ENCODE data around the gene MRPS34. TPM values are rescaled to one million over a fixed set of nuclear protein-coding genes. Genes with fewer than 3 reads are reported as not detected.

The MRPS34 gene
- total RNA-seq, 1 donor from 2014 or later: 118 TPM

DNA sequence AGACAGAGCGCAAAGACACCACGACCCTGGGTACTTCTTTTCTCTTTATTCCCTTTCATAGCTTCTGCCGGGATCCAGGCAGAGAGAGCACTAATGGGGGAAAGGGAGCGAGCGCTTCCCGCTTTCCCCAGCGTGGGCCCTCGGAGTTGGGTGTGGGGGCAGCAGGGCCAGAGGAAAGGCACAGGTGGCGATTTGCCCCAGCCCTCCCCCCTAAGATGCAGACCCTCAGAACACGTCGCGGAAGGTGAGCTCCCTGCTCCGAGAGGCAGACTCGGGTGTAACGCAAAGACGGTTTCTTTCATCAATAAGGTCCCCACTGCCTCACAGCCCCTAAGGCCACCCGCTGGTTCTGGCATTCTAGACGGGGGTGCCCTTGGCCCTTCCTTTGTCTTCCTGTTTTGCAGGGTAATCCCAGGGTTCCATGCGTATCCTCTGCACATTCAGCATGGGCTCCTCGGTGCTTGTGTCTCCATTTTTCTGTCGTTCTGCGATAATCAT is 1.0 kb downstream of the MRPS34 start:
- intact Hi-C loops (cut with micrococcal nuclease): loop anchor here (1.0 to 10.0 kb wide), 10 partner anchors 55 to 900 kb away; partner anchors contain the start of genes CLCN7, CRAMP1, FAHD1 and HAGH

DNA sequence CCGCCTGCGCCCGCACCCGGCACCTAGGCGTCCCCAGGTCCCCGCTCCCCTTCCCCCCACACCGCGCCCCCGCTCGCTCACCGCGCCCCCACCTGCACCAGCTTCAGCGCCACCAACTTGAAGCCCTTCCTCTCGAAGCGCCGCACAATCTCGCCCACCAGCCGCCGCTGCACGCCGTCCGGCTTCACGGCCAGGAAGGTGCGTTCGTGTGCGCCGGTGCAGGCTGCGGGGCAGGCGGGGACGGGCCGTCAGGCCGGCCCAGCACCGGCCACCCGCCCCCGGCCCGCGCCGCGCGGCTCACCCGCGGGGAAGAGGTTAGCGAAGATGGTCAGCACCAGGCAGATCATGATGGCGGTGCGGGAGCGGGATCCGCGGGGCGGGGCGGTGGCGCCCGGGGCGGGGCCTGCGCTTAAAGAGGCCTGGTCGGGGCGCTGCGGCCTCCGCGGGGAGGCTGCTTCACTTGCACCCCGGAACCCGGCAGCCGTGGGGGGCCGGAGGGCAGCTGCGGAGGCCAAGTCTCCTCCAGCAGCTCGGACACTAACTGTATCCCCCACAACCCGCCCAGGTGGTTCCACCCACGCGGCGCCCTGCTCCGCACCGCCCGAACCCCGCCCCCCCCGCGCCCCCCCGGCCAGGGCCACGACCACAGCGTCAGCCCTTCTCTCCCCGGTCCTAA is 1.6 kb downstream of the MRPS34 start, which contains the start of gene NME3:
NME3 (minus strand) TSS at position 356 of the 676 bp plus-strand sequence; CDS start at position 347, 9 bp downstream.
- intact Hi-C loops (cut with micrococcal nuclease): loop anchor here (1.0 to 10.0 kb wide), 6 partner anchors 64 to 901 kb away; partner anchors contain the start of genes TMEM204 and UQCC4

DNA sequence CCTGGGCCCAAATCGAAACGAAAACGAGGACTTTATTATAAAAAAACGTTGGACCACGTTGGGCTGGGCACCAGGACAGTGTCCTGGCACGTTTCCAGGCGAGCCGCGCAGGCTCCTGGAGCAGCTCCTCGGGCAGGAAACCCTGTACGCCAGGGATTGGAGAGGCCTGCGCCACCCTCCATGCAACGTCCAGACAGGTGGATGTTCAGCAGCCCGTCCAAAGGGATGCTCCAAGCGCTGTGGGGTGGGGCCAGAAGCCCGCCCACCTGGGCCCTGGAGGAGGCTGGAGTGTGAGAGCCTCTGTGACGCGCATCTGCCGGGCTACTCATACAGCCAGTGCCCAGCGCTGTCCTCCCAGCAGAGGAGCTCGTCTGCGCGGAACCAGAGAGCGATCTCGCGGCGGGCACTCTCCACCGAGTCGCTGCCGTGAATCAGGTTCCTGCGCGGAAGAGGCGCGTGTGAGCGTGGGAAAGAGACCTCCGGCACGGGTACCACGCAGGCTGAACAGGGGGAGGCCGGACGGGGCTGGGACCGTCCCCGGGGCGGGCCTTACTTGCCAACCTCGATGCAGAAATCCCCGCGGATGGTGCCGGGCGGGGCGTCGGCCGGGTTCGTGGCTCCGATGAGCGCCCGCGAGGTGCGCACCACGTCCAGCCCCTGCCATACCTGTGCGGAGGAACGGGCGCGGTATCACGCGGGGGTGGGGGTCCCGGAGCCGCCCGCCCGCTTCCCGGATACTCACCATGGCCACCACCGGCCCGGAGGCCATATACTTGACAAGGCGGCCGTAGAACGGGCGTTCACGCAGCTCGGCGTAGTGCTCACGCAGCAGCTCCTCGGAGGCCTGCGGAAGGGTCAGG is 2.4 kb downstream of the MRPS34 start:
- intact Hi-C loops (cut with micrococcal nuclease): loop anchor here (1.0 to 10.0 kb wide), 6 partner anchors 63 to 902 kb away; partner anchors contain the start of genes TMEM204 and UQCC4

DNA sequence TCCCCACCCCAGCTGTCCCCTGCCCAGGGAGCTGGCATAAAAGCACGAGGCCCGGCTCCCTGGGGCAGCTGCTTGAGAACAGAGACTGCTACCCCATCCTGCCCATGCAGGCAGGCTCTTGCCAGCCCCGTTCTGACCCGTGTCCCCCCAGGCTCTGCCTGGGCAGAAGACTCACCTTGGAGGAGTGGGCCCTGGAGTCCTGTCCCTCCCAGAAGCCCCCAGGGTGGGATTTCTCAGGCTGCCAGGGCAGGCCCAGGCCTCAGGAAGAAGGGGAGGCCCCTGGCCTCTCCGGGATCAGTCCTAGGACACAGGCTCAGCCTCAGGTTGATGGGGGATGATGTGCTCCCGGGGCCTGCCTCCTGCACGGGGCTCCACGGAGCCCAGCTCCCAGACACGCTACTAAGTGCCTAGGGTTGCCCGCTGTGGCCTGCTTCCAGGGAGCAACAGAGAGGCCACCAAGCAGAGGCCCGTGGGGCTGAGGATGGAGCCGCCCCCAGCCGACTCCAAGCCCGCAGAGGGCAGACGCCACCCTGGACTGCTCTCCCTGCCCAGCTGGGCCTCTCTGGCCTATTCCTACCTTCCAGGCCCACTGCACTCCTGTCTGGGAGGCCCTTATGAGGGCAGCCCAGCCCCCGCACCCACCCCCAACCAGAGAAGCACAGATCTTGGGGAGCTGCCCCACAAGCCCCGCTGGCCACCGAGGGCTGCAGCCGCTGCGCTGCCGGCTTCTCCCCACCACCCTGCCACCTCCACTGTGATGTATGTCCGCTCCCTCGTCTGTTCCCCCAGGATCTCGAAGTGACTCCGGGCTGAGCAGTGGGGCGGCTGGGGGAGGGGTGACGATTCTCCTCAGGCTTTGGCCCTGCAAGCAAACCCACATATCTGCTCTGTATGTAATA is 3.3 kb downstream of the MRPS34 start:
- intact Hi-C loops (cut with micrococcal nuclease): loop anchor here (5.0 to 10.0 kb wide), 4 partner anchors 235 to 903 kb away; partner anchors contain the start of gene TMEM204

GRCh38 chr16:1768767-1769401 is 4.0 kb downstream of the MRPS34 start:
- intact Hi-C loops (cut with micrococcal nuclease): no loop called here

DNA sequence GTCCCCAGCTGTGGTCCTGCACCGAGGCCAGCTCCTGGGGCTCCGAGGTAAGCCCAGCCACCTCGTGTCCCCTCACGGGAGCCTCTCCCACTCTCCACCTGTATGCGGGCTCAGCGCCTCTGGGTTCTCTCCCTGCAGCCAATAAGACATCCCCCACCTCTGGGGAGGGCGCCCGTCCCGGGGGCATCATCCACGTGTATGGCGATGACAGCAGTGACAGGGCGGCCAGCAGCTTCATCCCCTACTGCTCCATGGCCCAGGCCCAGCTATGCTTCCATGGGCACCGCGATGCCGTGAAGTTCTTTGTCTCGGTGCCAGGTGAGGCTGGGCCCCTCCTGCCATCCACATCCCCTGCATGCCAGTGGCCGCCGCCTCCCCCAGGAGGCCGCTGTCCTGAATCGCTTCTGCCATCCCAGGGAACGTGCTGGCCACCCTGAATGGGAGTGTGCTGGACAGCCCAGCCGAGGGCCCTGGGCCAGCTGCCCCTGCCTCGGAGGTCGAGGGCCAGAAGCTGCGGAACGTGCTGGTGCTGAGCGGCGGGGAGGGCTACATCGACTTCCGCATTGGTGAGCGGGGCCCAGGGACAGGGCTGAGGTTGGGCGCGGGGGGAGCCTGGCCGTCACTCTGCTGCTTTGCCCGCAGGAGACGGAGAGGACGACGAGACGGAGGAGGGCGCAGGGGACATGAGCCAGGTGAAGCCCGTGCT is 4.7 kb downstream of the MRPS34 start:
- intact Hi-C loops (cut with micrococcal nuclease): no loop called here

DNA sequence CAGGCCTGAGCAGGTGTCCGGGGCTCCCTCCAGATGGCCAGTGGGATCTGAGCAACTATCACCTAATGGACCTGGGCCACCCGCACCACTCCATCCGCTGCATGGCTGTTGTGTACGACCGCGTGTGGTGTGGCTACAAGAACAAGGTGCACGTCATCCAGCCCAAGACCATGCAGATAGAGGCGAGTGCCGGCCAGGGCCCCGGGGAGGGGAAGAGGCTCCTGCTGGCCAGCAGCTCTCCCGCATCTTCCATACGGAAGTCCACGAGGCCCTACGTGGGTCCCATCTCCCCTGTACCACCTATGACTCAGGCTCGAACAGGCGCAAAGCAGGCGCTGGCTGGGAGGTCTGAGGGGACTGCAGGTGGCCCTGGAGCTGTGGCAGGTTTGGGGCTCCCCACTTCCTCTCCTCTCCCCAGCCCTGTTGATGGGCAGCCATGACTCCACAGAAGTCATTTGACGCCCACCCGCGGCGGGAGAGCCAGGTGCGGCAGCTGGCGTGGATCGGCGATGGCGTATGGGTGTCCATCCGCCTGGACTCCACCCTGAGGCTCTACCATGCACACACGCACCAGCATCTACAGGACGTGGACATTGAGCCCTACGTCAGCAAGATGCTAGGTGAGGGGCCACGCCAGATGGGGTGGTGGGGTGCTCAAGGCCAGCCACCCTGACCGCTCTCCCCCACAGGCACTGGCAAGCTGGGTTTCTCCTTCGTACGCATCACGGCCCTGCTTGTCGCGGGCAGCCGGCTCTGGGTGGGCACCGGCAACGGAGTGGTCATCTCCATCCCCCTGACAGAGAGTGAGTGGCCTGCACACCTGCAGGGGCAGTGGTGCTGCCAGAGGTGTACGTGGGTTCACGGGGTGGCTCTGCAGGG is 5.6 kb downstream of the MRPS34 start:
- intact Hi-C loops (cut with micrococcal nuclease): no loop called here

DNA sequence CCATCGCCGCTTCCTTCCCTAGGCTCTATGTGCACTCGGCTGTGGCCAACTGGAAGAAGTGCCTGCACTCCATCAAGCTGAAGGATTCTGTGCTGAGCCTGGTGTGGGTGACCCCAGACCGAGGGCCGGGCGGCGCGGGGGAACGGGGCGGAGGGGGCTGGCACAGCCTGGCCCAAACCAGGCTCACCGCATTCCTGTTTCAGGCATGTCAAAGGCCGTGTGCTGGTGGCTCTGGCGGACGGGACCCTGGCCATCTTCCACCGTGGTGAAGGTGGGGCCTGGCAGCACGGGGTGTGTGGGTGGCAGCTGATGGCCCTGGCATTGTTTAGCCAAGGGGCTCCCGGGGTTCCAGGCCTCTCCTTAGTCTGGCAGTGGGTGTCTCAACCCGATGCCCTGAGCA is 6.2 kb downstream of the MRPS34 start:
- intact Hi-C loops (cut with micrococcal nuclease): no loop called here

- intact Hi-C loops (cut with micrococcal nuclease): no loop called here
Measured at GRCh38 chr16:1766231-1766630, 6.7 kb downstream of the MRPS34 start.

DNA sequence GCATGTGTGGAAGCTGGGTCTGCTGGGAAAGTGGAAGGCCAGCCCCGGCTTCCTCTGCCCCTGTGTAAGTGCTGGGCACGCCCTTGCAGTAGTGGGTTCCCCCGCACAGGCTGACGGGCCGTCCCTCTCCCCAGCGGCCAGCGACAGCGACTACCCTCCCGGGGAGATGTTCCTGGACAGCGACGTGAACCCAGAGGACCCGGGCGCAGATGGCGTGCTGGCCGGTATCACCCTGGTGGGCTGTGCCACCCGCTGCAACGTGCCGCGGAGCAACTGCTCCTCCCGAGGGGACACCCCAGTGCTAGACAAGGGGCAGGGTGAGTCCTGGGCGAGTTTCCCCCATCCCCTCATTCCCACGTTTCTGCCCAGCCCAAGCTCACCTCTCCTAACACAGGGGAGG is 7.1 kb downstream of the MRPS34 start:
- intact Hi-C loops (cut with micrococcal nuclease): no loop called here

DNA sequence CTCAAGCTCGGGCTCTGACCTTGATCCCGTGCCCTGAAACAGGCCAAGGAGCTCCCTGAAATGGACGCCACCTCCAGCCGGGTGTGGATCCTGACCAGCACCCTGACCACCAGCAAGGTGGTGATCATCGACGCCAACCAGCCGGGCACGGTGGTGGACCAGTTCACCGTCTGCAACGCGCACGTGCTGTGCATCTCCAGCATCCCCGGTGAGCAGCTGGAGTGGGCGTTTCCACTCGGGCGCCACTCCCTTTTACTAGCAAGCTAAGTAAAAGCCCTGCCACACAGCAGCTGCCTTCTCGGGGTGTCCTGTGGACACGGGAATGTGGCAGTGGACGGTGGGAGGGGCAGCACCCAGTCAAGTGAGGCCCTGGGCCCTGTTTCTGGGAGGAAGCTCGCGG is 8.0 kb downstream of the MRPS34 start:
- intact Hi-C loops (cut with micrococcal nuclease): no loop called here

DNA sequence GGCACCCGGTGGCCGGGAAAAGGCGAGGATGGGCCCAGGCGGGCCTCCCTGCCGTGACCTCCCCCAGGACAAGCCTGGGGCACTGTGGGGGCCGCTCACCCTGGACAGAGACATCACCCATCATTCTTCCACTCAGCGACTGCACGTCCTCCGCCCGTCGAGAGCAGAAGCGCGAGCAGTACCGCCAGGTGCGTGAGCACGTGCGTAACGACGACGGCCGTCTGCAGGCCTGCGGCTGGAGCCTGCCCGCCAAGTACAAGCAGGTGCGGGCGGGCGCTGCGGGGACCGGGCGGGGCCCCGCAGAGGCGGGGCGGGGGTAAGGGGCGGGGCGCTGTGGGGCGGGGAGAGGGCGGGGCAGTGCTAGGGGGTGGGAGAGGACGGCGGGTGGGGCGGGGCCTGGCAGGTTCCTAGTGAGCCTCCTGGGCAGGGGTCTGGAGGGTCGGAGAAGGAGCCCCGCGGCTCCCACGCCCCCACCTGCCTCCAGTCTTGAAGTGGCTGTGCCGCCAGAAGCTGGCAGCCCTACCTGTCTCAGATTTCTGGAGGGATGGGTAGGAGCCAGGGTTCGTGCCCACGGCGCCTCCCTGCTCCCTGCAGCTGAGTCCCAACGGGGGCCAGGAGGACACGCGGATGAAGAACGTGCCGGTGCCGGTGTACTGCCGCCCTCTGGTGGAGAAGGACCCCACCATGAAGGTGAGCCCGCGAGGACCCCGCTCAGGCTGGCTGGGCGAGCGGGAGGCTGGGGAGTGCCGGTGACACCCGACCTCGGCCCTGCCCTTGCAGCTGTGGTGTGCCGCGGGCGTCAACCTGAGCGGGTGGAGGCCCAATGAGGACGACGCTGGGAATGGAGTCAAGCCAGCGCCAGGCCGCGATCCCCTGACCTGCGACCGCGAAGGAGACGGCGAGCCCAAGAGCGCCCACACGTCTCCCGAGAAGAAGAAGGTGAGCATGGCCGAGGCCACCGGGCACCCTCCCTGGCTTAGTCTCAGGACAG is 9.1 kb downstream of the MRPS34 start:
- intact Hi-C loops (cut with micrococcal nuclease): no loop called here

DNA sequence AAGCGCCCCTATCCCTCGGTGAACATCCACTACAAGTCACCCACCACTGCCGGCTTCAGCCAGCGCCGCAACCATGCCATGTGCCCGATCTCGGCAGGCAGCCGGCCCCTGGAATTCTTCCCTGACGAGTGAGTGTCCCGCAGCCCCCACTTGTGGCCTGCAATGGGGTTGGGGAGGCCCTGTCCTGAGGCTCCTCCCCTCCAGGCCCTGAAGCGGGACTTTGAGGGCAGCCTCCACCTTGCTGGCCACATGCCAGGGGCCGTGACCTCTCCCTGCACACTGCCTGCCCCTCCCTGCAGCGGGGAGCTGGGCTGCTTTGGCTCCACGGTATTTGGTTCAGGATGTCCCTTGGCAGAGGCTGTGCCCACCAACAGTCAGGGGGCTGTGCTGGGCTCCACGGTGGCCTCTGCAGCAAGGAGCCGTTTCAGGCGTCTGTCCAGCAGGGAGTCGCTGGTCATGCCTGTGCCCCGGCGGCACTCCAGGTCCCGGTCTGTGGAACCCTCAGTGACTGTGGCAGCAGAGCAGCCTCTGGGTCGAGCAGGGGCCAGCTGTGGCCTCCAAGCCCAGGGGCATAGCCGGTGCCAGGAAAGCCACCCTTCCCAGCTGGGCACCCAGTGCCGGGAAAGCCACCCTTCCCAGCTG is 9.9 kb downstream of the MRPS34 start:
- intact Hi-C loops (cut with micrococcal nuclease): no loop called here

GRCh38 chr16:1762196-1762878 is 10.6 kb downstream of the MRPS34 start:
- intact Hi-C loops (cut with micrococcal nuclease): no loop called here

GRCh38 chr16:1761751-1762150 is 11.2 kb downstream of the MRPS34 start:
- intact Hi-C loops (cut with micrococcal nuclease): no loop called here

- intact Hi-C loops (cut with micrococcal nuclease): no loop called here
Measured at GRCh38 chr16:1760911-1761310, 12.0 kb downstream of the MRPS34 start.

GRCh38 chr16:1759511-1759910 is 13.4 kb downstream of the MRPS34 start:
- intact Hi-C loops (cut with micrococcal nuclease): no loop called here
